Body of pancreas (tissue), 4 donors: ENCODE results near the gene RAMP1.

ENCODE experiments used
- POLR2A ChIP-seq, 3 donors: fragments of 450-650 bp; IDR thresholded peaks; one replicate each; pipeline ENCODE4 v1.6.1; 2016; ENCODE audit warnings: antibody characterized with exemption in 3 of 3, mild to moderate bottlenecking in 2 of 3
- TF ChIP-seq, protein P1 (sequence below), 7 experiments: fragments of 450-650 bp in 4 of 7; fragments of 200-600 bp in 3 of 7; sonication (generic) in 3 of 7; IDR thresholded peaks; one replicate each; pipeline ENCODE4 v1.5.1; 2016 to 2019; ENCODE audit warnings: antibody characterized with exemption in 7 of 7

DNA sequence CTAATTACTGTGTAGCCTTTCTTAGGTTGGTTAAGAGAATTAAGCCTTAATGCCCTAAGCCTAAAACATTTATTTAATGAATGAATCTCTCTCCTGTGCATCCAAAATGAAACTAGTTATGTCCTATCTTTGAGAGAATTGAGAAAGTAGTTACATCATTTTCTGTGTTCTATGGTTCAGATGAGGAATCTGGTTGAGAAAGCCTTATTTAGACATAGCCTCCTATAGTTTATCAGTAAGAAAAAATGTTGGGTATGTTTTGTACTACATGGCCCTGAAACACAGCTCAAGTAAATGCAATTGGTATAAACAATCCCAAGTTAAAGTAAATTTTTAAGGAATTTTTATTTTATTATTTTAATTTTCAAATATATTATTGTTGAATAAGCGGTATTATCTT is 25.9 kb upstream of the RAMP1 start:
- TF ChIP-seq, protein P1, sequence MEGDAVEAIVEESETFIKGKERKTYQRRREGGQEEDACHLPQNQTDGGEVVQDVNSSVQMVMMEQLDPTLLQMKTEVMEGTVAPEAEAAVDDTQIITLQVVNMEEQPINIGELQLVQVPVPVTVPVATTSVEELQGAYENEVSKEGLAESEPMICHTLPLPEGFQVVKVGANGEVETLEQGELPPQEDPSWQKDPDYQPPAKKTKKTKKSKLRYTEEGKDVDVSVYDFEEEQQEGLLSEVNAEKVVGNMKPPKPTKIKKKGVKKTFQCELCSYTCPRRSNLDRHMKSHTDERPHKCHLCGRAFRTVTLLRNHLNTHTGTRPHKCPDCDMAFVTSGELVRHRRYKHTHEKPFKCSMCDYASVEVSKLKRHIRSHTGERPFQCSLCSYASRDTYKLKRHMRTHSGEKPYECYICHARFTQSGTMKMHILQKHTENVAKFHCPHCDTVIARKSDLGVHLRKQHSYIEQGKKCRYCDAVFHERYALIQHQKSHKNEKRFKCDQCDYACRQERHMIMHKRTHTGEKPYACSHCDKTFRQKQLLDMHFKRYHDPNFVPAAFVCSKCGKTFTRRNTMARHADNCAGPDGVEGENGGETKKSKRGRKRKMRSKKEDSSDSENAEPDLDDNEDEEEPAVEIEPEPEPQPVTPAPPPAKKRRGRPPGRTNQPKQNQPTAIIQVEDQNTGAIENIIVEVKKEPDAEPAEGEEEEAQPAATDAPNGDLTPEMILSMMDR (IDR thresholded peaks at IDR 0.05): no peak
- TF ChIP-seq POLR2A (IDR thresholded peaks at IDR 0.05): no peak
